Left renal cortex interstitium (tissue), 4 donors: ENCODE measurements around the gene ITGB1BP1. TPM values are rescaled to one million over a fixed set of nuclear protein-coding genes. Genes with fewer than 3 reads are reported as not detected.

Experiments used
- DNase-seq, 4 donors: peaks; one replicate each; pipeline ENCODE4 v3.0.0-alpha.2; 2013; ENCODE audit warnings: low read depth in 4 of 4, low spot score in 2 of 4, missing footprints in 1 of 4
- polyA plus RNA-seq, 4 donors: library from polyadenylated mRNA; unstranded; fragments of 120-200 nt; gene quantifications; one replicate each; pipeline ENCODE4 v1.2.1, GENCODE V29; 2013; ENCODE audit not compliant: insufficient read length in 4 of 4

Gene ITGB1BP1
- polyA plus RNA-seq, 4 donors: 76.6 to 83.0 (median 82.6) TPM

- no peak for DNase-seq
Measured at GRCh38 chr2:9355270-9355669, 68.1 kb downstream of the ITGB1BP1 start.

DNA sequence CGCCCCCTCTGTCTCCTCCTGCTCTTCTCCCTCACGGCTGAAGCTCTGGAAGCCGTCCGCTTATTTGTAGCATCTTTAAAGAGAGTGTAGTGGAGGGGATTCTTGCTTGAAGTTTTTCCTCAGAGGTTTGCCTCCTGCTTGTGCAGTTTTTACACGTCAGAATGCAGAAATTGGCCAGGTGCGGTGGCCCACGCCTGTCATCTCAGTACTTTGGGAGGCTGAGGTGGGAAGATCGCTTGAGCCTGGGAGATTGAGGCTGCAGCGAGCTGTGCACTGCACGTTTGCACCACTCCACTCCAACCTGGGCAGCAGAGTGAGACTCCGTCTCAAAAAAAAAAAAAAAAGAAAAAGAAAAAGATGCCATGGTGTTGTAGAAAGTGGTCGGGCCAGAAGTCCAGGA lies 69.0 kb downstream of the ITGB1BP1 start:
- no peak for DNase-seq

Other genes with a start within 250 kb of the ITGB1BP1 start
- 10 to 100 TPM; 50.7 to 60.8 (median 58.3) TPM for gene ASAP2, start 216.7 kb downstream of the ITGB1BP1 start, polyA plus RNA-seq
- gene CPSF3, start 126 bp upstream of the ITGB1BP1 start, polyA plus RNA-seq: 10 to 100 TPM; 44.5 to 58.6 (median 53.7) TPM
- 10 to 100 TPM; 40.8 to 47.2 (median 47.0) TPM for gene IAH1, start 51.0 kb upstream of the ITGB1BP1 start, polyA plus RNA-seq
- gene ADAM17, start 132.3 kb upstream of the ITGB1BP1 start, polyA plus RNA-seq: 10 to 100 TPM; 34.8 to 50.6 (median 42.0) TPM
- gene YWHAQ, start 207.5 kb upstream of the ITGB1BP1 start, polyA plus RNA-seq: 100 to 1,000 TPM; 349 to 445 (median 409) TPM